NCI-H2196 treated with DMSO at 0.1 percent for 48 hours (cell line): ENCODE measurements around the gene RNASE13.
"Not testable (repeated sequence)": the region's sequence is repeated elsewhere in the genome, so short reads cannot be mapped to it uniquely, and the experiment has no call there.

ENCODE experiments used
- DNase-seq: peaks from one replicate; lab custom pipeline; 2025; ENCODE audit not compliant: unreplicated experiment; lab: John Stamatoyannopoulos, UW

RNASE13 gene

DNA sequence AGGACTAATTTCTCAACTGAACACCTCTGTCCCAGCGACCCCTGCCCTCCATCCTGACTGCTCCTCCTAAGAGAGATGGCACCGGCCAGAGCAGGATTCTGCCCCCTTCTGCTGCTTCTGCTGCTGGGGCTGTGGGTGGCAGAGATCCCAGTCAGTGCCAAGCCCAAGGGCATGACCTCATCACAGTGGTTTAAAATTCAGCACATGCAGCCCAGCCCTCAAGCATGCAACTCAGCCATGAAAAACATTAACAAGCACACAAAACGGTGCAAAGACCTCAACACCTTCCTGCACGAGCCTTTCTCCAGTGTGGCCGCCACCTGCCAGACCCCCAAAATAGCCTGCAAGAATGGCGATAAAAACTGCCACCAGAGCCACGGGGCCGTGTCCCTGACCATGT lies 8.3 kb upstream of the RNASE13 start:
- no peak for DNase-seq

DNA sequence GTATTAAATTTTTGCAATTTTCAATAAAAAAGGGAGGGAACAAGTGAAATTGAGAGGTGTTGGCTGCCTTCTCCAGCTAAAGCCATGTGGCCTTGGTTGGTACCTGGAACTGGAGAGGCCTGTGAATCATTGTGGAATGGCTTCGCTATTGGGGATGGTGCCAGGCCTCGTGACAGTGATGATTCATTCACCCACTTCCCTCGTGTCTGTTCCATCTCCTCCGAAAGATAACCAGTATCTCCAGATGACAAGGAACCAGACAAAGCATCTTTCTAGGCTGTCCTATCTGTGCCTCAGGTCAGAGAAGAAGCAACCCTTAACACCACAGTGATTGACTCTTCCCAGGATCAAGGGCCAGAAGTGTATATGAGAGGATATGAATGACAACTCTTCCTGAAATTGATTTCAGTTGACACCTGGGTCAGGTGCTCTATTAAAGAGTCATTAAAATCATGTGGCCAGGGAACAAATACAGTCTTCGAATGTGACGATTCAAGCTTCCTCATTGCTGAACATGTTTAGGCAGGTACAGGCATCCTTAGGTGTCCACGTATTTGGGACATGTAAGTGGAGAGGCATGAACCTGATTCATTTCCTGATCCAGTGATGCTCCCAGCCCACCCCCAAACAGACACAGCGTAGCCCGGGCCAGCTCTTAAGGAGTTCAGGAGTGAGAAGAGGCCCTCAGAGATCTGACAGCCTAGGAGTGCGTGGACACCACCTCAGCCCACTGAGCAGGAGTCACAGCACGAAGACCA lies 7.2 kb upstream of the RNASE13 start, which contains the start of gene RNASE7:
RNASE7 (plus strand) TSS at position 687 of the 758 bp plus-strand sequence. CDS start 631 bp downstream, outside the sequence.
- DNase-seq: no peak

DNA sequence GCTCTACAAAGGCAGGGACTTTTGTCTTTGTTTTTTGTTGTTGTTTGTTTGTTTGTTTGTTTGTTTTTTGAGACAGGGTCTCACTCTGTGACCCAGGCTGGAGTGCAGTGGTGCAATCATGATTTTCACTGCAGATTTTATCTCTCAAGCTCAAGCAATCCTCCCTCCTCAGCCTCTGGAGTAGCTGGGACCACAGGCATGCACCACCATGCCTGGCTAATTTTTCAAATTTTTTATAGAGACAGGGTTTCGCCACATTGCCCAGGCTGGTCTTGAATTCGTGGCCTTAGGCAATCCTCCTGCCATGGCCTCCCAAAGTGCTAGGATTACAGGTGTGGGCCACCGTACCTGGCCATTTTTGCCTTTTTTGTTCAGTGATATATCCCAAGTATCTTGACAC lies 6.3 kb upstream of the RNASE13 start:
- DNase-seq: not testable (repeated sequence)

DNA sequence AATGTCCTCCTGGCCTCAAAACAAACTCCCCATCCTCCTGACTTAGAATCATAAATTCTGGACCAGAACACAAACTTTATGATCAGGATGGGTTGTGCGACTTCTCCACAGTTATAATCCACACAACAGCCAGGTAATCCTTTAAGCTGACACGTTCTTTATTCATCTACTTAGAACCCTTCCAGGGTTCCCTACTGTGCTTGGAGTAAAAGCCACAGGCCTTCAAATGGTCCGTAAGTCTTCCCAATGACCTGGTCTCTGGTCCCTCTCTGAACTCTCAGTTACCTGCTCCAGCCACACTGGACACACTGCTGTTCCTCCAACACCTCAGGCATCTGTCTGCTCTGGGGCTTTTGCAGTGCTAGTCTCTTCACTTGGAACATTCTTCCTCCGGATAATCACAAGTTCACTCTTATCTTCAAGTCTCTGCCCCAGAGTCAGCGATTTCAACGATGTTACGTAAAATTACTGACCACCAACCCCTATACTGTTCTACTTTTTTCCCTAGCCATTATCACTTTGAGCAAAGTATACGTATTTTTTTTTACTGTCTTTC lies 5.8 kb upstream of the RNASE13 start:
- no peak for DNase-seq

DNA sequence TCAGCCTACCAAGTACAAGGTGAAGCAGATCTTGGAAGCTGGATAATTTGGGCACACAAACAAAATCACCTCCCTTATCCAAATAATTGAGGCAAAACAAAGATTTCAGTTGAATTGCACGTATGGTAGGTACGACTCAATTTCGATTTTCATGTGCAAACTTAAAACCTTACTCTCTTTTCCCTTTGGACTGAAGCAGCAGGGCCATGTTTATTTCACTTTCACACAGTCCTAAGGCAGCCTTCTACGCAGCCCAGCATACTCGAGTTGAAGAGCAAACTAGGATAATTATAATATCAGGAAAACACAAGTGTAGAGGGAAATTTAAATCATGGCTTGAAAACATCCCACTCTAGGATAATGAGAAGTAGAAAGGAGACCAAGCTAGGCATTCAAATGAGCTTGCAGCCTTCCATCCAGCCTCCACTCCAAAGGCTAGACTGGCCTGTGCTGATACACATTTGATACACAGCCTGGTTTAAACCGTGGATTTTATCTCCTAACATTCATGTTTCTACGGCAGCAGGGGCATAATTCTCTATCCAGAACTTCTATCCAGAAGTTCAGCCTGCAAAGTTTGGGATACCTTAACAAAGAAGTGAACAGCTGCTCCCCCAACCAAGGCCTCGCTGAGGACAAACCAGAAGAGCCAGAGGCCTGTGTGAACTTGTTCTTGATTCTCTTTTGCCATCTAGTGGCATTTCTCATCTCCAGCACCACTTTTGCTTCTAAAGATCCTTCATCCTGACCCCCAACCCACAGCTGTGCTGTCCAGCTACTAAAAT lies 5.2 kb upstream of the RNASE13 start:
- peak; percentile 48 for DNase-seq

DNA sequence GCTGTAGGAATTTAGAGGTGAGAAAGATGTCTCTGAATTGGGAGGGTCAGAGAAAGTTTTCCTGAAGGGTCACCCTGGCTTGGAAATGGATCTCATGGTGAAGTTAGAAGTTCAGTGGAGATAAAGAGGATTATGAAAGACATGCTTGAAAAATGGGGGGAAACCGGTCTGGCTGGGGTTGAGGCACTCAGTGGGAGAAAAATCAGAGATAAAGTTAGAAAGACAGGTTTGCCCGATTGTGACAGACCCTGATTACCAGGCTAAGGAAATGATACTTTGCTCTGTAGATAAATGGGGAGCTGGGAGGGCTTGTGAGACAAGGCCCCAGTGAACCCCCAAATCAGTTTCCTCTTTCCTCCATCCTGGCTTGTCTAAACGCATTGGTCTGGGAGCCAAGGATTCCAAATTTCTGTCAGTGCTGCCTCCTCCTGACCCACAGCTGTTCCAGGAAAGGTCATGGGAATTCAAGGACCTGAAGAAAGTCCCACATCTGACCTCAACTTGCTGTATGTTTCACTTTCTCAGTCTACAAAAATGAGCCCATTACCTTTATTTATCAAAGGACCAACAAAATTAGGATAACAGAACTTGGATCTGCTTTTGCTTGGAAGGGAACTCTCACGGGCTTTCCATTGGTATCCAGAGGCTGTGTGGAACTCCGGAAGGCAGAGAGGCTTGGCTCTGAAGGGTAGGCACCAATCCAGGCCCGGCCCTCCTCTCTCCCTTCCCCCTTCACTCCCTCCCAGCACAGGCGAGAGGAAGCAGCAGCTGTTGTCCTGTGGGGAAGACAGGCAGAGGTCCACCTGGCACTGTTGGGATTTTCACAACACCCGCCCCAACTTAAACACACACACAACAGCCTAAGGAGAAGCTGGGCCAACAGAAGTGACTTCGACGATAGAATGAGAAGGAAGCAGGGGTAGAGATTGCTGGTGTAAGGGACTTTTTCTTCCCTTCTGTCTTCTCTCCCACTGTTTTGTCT lies 4.1 kb upstream of the RNASE13 start:
- DNase-seq: peak; percentile 54

DNA sequence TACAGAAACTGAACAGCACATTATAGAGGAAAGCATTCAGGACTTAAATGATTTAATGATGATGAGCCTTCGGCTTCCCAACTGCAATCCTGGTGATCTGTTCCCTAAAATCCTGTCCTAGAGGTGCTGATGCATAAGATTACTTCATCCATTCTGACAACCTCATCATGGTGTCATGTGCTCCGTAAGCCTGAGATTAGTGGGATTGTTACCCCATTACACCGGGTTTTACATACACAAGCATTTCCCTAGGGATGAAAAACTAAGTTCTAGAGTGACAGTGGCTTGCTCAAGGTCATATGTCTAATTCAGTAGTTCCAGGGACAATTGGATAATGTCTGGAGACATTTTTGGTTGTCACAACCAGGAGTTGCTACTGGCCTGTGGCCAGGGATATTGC lies 2.5 kb upstream of the RNASE13 start:
- DNase-seq: no peak

DNA sequence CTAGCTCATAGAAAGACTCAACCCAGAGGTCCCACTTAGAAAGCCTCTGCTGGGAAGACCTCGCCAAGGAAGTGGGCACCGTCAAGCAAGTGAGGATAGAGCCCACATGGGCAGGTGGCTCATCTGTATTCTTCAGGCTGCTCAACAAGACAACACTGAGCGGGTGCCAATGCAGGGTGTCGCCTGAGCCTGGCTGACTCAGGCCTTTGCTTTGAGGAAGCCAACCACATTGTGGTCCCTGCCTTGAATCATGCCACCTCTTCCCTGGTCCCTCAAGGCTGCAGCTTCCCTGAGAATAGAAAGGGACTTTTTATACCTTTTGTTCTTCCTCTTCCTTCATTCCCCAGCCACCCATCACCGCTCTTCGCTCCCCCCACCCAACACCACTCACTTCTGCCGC lies 2.1 kb upstream of the RNASE13 start:
- no peak for DNase-seq

DNA sequence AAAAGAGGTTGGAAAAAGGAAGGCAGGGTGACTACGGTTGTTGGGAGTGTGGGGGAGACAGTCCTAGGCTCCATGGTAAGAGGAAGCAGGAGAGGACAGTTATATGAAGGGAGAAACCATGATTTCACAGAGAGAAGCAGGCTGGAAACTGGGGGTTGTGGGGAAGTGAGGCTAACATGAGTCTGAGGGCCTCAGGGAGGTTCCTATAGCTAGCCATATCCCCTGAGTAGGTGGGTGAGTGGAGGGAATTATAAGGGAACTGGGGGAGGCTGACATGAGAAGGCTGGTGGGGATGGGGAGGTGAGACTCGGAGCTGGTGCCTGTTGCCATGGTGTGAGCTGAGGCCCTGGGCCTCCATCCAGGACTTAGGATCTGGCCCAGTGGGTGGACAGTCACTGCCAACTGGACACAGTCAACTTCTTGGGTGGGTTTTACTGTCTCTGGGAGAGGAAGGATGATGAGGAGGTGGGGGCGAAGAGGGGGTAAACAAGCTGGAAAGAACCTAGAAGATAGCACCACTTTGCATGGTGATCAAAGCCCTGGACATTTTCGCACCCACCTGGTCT lies 1.4 kb downstream of the RNASE13 start:
- DNase-seq: no peak

DNA sequence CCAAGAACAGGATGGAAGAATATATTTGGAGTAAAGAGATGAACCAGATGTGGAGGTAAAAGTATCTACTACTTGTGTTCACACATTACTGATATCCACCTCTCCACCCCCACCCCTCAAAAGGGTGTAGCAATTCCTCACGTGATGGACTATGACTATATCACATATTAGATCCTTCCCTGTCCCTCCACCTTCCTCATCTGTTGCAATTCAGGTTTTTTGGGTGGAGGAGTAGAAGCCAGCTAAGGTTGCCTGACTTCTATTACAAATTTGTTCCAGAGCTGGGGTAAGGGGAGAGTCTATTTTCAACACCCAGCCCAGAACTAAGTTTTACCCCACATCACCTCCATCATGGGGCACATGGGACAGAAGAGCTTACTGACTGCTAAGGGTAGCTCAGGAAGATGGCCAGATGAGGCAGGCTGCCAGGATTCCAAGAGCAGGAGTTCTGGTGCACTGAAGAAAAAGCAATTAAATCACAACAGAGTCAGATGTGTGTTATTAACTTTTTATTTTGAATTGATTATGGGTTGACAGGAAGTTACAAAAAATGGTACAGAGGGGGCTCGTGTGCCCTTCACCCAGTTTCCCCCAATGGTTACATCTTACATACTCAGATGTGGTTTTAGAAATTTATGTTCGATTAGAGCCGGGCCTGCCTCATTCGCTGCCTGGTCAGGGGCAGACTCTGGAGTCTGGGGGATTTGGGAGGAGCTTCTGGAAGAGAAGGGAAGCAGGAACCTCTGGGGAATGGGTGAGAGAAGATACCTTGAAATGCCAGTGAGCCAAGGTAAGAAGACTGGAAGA lies 2.1 kb downstream of the RNASE13 start:
- no peak for DNase-seq

DNA sequence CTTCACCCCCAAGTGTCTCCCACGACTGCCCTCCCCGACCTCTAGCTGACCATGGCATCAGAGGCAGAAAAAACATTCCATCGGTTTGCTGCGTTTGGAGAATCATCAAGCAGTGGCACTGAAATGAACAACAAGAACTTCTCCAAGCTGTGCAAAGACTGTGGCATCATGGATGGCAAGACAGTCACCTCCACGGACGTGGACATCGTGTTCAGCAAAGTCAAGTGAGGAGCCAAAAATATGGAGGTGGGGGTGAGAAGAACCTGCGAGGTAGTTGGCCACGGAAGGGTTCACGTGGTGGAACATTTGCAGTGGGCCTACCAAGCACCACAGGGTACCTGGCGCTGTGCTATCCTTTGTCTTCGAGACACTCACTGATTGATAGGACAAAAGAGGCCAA lies 4.1 kb downstream of the RNASE13 start:
- DNase-seq: no peak

DNA sequence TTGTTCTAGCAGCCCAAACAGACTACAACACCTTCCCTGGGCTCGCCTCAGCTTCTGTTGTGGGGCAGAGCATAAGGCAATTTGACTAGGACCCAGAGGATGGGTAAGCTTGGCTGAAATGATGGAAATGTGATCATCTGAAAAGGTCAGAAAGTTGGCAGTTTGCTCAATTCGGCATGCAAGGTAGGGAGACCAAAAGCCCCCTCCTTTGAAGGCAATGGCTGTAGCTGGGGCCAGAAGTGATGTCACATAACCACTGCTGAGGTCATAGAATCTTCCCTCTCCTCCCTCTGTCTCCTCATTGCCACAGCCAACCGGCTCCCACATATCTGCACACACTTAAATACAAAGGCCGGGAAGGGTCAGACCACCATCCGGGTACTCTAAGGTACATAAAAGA lies 4.7 kb downstream of the RNASE13 start, which contains the start of gene TPPP2:
TPPP2 (plus strand) TSS at position 301 of the 400 bp plus-strand sequence. CDS start 365 bp downstream, outside the sequence.
- no peak for DNase-seq

DNA sequence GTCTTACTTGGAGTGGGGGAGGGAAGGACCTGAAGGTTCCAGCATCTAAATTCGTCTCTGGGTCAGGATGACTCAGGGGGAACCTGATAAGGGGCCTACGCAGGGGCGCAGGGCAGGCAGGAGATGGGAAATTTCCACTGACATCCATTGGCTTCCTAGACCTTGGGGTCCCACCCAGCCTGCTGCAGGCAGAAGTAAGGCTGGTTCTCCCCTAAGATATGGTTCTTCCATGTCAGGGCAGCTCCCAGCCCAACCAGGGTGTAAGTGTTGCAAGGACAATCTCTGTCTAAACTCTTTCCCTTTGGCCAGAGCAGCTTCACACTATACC lies 7.7 kb downstream of the RNASE13 start:
- no peak for DNase-seq

DNA sequence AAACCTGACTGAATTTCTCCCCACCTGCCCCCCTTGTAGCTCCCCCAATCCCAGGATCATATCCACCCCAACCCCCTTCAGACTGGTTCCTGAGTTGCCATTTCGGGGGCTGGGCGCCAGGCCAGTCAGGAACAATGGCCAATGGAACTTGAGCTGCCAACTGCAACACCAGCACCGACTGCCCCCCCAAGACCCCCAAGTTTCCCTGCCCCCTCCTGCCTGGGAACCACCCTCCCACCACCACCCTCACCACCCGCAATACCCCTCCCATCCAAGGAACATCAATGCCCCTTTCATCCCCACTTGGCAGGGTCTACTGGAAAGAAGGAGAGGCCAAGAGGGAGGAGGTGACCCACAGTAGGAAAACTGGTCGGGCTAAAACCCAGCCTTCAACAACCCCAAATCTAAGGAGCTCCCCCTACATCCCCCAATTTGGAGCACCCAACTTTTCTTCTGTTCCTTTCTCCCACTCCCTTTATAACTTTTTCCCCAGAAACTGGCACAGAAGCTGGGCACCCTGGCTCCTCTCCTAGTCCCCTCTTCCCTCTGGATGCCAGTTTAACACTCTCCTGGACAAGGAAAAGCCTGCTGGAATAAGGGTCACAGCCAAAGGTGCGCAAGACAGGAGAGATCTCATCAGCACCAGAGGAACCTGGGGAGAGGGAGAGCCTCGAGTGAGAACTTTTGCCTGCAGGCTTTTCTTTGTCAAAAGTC lies 8.2 kb downstream of the RNASE13 start:
- DNase-seq: no peak

DNA sequence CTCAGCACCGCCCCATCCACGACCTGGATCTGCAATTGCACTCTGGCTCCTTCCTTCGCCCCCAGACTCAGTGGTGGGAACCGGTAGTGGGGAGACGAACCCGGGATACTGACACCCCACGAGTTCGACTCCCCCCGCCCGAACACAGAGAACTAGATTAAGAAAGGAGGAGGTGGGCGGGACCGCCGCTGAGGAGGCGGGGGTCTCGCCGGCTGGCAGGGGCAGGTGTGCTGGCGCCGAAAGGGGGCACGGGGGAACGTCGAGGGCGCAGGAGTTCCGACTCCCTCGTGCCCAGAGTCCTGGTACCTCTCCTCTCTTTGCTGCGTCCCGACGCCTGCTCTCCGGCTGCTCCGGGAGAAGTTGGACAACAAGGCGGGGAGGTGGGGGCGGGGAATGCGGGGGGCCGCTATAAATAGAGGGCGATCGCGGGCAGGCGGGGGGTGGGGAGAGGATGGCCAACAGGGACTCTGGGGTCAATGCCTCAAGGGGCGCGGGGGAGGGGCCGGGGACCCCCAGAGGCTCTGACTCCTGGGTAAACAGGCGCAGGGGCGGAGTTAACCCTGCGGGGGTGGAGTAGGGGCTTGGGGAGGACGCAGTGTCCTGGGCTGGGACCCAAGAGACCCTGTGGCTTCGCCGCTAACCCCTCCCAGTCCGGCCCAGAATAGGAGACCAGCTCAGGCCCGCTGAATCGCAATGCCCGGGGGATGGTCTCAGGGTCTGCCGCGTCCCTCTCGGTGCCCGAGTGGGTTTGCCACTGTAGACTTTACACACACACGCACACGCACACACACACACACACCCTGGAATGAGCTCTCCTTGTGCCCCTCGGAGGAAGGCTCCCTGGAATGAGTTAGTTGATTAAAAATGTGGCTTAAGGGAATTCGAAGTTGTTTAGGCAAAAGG lies 9.0 kb downstream of the RNASE13 start:
- DNase-seq: no peak

DNA sequence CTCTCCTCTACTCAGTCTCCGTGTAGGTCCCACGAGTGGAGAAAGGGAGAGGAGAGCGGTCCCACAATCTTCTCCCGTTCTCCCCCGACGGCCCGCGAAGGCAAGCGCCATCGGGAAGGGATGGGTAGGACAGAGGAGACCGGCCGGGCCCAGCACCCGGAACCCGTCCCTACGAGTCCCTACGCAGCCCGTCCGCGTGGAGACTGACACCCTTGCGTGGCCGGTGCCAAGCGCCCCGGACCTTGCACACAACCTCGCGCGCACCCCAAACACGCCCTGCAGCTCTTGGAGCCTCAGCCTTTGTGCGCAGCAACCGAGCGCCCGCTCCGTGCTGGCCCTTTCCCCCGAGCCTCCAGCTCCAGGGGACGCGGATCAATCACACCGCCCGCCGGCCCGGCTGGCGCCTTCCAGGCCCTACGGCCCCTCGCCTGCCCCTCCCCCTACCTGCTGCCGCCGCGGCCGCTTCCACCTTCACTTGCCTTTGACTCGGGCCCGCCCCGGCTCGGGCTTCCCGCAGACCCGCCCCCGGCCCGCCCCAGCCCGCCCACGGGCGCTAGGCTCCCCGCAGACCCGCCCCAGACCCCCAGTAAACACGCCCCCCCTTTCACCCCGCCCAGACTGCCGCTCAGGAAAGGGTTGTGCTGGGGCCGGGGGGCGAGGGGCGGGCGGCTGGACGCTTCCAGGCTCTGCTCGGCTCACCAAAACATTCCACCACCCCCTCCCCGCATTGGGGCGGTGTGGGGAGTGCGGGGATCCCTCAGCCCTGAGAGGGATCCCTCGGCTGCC lies 9.8 kb downstream of the RNASE13 start, which contains the start of gene NDRG2:
NDRG2 (minus strand) TSS at position 477 of the 786 bp plus-strand sequence. CDS start 1,746 bp downstream, outside the sequence.
- DNase-seq: peak; percentile 42
